Smooth muscle cell (in vitro differentiated cells): Measurements from ENCODE around the gene SNAP23. TPM values are rescaled to one million over a fixed set of nuclear protein-coding genes. Genes with fewer than 3 reads are reported as not detected.

ENCODE experiments used
- DNase-seq: peaks from one replicate; lab custom pipeline; 2025; ENCODE audit not compliant: unreplicated experiment; lab: John Stamatoyannopoulos, UW
- H2AFZ ChIP-seq: fragments of 200-600 bp; sonication (generic); 2 replicates; pipeline ENCODE4 v1.6.0; 2016; ENCODE audit warnings: antibody characterized with exemption, low read depth, mild to moderate bottlenecking
- H3F3A ChIP-seq: fragments of 200-600 bp; sonication (generic); 2 replicates; pipeline ENCODE4 v1.6.0; 2017; ENCODE audit warnings: antibody characterized with exemption, low read depth
- H3K27ac ChIP-seq: fragments of 200-600 bp; sonication (generic); 2 replicates; pipeline ENCODE4 v1.5.1; 2016; ENCODE audit warnings: low read depth, mild to moderate bottlenecking
- H3K27me3 ChIP-seq: fragments of 200-600 bp; sonication (generic); 2 replicates; pipeline ENCODE4 v1.6.1; 2016; ENCODE audit warnings: low read depth, mild to moderate bottlenecking
- H3K36me3 ChIP-seq: fragments of 200-600 bp; sonication (generic); 2 replicates; pipeline ENCODE4 v1.5.1; 2016; ENCODE audit warnings: low read depth
- H3K4me1 ChIP-seq: fragments of 200-600 bp; sonication (generic); 2 replicates; pipeline ENCODE4 v1.5.1; 2016; ENCODE audit warnings: low read depth
- H3K4me2 ChIP-seq: fragments of 200-600 bp; sonication (generic); 2 replicates; pipeline ENCODE4 v1.6.0; 2016; ENCODE audit warnings: mild to moderate bottlenecking
- H3K4me3 ChIP-seq: fragments of 200-600 bp; sonication (generic); 2 replicates; pipeline ENCODE4 v1.5.1; 2016; ENCODE audit warnings: mild to moderate bottlenecking
- H3K79me2 ChIP-seq: fragments of 200-600 bp; sonication (generic); 2 replicates; pipeline ENCODE4 v1.6.0; 2016; ENCODE audit warnings: low read depth, mild to moderate bottlenecking
- H3K9ac ChIP-seq: fragments of 200-600 bp; sonication (generic); 2 replicates; pipeline ENCODE4 v1.6.0; 2016; ENCODE audit warnings: low read depth
- H3K9me3 ChIP-seq: fragments of 200-600 bp; sonication (generic); replicated peaks from 2 replicates; pipeline ENCODE4 v1.5.1; 2016; ENCODE audit warnings: low read depth
- H4K20me1 ChIP-seq: fragments of 200-600 bp; sonication (generic); 2 replicates; pipeline ENCODE4 v1.6.0; 2016; ENCODE audit warnings: low read depth
- WGBS: methylation state at CpG from one replicate; pipeline ENCODE4 v1.1.7; 2016; ENCODE audit warnings: low lambda C conversion rate; 5-methylcytosine and 5-hydroxymethylcytosine counted together
- polyA plus RNA-seq: library from polyadenylated mRNA; unstranded; fragments of >200 nt; fragmentation: Nextera tagmentation; extraction: Ambion mirVana; gene quantifications from 2 replicates; pipeline ENCODE4 v1.2.1, GENCODE V29; 2016
- total RNA-seq: library from RNA; depleted of rRNA; stranded (reverse); fragments of >200 nt; gene quantifications from 2 replicates; pipeline ENCODE4 v1.2.3, GENCODE V29; 2014
- TF ChIP-seq, protein P1 (sequence below): fragments of 200-600 bp; sonication (generic); IDR thresholded peaks from 2 replicates; pipeline ENCODE4 v1.5.1; 2017; ENCODE audit warnings: borderline replicate concordance, mild to moderate bottlenecking, antibody characterized with exemption; ENCODE audit not compliant: insufficient read depth, poor library complexity, severe bottlenecking

SNAP23 gene
- total and polyA plus RNA-seq, 2 experiments from 2014 or later: 73.8 to 78.7 TPM

DNA sequence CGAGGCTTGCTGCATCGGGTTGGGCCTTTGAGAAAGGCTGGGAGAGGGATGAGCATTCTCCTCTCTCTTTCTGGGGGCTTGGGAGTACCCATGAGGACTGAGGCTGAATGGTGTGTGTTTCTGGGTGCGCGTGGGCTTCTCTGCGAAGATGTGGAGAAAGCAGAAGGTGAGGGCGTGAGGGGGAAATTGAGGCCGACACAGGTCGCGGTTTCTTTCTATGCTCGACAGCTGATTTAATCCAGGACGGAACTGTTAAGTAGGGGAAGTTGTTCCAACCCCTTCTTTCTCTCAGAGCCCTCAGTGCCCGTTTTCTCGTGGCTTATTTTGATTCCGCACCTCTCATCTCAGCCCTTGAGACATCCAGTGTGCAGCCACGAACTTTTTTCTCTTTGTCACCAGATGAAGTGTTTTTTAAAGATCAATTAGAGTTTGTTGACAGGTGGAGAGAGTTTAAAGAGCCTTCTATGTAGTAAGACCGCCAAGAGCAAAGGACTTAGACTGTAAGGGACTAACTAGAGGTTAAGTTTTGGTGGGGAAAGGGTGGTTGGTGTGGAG, 80.7 kb downstream of the SNAP23 start:
- no peaks in the 10 kb centered on the region for H3K27me3 ChIP-seq
- H3K27ac ChIP-seq: no peak overlapping the region
- peak overlapping the region; percentile 76 for H3K4me3 ChIP-seq
- no peaks in the 10 kb centered on the region for H4K20me1 ChIP-seq
- no peaks in the 10 kb centered on the region for H3K79me2 ChIP-seq
- peak overlapping the region; percentile 64 for H3K9ac ChIP-seq
- TF ChIP-seq, protein P1, sequence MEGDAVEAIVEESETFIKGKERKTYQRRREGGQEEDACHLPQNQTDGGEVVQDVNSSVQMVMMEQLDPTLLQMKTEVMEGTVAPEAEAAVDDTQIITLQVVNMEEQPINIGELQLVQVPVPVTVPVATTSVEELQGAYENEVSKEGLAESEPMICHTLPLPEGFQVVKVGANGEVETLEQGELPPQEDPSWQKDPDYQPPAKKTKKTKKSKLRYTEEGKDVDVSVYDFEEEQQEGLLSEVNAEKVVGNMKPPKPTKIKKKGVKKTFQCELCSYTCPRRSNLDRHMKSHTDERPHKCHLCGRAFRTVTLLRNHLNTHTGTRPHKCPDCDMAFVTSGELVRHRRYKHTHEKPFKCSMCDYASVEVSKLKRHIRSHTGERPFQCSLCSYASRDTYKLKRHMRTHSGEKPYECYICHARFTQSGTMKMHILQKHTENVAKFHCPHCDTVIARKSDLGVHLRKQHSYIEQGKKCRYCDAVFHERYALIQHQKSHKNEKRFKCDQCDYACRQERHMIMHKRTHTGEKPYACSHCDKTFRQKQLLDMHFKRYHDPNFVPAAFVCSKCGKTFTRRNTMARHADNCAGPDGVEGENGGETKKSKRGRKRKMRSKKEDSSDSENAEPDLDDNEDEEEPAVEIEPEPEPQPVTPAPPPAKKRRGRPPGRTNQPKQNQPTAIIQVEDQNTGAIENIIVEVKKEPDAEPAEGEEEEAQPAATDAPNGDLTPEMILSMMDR: no peak
- peak overlapping the region; percentile 96 for H3K4me2 ChIP-seq
- H3K9me3 ChIP-seq: no peaks in the 10 kb centered on the region
- peak overlapping the region; percentile 96 for H2AFZ ChIP-seq
- DNase-seq: no peak
- WGBS: 17% methylated on average over 16 of the region's 16 CpGs
- peaks cover 7% of the 10 kb centered on the region for H3F3A ChIP-seq
- H3K36me3 ChIP-seq: no peaks in the 10 kb centered on the region
- peaks cover 10% of the 10 kb centered on the region for H3K4me1 ChIP-seq

DNA sequence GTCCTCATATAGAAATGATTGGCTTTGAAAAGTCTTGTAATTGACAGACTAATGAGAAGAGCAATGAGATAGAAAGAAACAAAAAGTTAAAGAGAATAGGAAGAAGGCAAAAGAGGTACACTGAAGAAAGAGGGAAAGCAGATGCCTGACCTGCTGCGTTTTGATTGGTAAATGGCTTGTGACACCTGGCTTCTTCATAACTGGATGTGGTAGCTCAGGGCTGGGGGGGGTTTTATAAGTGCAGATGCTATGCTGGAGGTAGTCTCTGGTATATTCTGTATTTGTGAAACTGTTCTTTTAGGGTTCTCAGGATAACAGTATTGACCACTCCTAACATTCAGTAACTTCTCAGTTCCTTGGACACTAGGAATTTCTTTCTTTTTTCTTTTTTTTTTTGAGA, 81.3 kb downstream of the SNAP23 start:
- no peaks in the 10 kb centered on the region for H4K20me1 ChIP-seq
- H3K27ac ChIP-seq: no peak overlapping the region
- H3K27me3 ChIP-seq: no peaks in the 10 kb centered on the region
- H3K4me1 ChIP-seq: peaks cover 13% of the 10 kb centered on the region
- TF ChIP-seq, protein P1: no peak
- no peaks in the 10 kb centered on the region for H3K79me2 ChIP-seq
- WGBS: 93% methylated on average over 1 of the region's 1 CpG
- H3K9ac ChIP-seq: no peak overlapping the region
- H3F3A ChIP-seq: peaks cover 11% of the 10 kb centered on the region
- peak overlapping the region; percentile 76 for H3K4me3 ChIP-seq
- H3K36me3 ChIP-seq: no peaks in the 10 kb centered on the region
- H3K4me2 ChIP-seq: peak overlapping the region; percentile 96
- H2AFZ ChIP-seq: no peak overlapping the region
- no peak for DNase-seq
- H3K9me3 ChIP-seq: no peaks in the 10 kb centered on the region

DNA sequence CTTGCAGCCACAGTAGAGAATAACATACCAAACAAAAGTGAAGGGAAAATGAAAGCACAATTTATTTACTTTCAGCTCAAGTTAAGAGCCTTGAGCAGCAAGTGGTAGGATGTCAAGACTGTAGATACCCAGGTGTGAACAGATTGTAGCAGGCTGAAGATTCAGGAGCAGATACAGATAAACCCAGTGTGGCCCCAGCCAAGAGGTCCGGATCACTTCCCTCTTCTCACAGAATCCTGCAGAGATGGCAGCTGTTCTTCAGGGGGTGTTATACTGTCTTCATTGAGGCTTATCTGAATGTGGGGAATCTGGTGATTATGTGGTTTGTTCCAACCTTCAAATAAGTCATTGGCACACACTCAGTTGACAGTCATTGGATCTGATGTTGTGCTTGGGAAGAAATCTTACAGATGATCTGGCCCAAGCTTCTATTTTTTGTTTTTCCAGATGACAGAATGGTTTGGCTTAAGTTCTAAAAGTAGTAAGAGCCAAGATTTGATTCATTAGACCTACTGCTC, 82.1 kb downstream of the SNAP23 start:
- no peaks in the 10 kb centered on the region for H3K36me3 ChIP-seq
- 78% methylated on average over 1 of the region's 1 CpG for WGBS
- H4K20me1 ChIP-seq: no peaks in the 10 kb centered on the region
- no peaks in the 10 kb centered on the region for H3K79me2 ChIP-seq
- H3K4me1 ChIP-seq: peaks cover 18% of the 10 kb centered on the region
- no peak for DNase-seq
- H3K4me3 ChIP-seq: no peak overlapping the region
- no peaks in the 10 kb centered on the region for H3K9me3 ChIP-seq
- H3K27me3 ChIP-seq: no peaks in the 10 kb centered on the region
- H3F3A ChIP-seq: peaks cover 14% of the 10 kb centered on the region
- no peak overlapping the region for H3K9ac ChIP-seq
- H2AFZ ChIP-seq: no peak overlapping the region
- TF ChIP-seq, protein P1: no peak
- H3K4me2 ChIP-seq: no peak overlapping the region
- H3K27ac ChIP-seq: no peak overlapping the region

DNA sequence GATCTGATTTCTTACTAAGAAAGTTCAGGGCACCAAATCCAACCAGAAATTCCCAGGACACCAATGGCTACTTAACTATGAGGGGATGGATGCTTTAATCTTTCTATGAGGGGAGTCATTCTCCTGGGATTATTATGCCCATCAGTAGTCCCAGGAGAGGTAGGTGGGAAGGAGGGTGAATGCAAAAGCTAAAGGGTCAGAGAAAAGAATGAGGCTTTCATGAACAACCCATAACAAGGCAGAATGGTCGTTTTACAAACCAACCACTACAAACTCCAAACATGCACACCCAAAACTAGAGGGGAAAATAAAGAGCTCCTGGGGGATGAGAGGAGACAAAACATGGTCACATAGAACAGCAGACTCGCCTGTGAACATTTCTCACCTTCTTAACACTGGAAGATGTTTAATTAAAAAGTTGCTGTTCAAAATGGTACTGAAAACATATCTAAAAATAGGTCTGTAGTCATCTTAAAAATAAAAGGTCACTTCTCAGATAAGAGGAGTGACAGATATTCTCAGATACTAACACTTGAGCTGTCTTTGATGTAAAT, 83.6 kb downstream of the SNAP23 start:
- H3K4me3 ChIP-seq: no peak overlapping the region
- 93% methylated on average over 2 of the region's 2 CpGs for WGBS
- H3K79me2 ChIP-seq: no peaks in the 10 kb centered on the region
- no peak for DNase-seq
- H3K36me3 ChIP-seq: no peaks in the 10 kb centered on the region
- H3K4me2 ChIP-seq: no peak overlapping the region
- H3K4me1 ChIP-seq: peaks cover 32% of the 10 kb centered on the region
- TF ChIP-seq, protein P1: no peak
- H3K9me3 ChIP-seq: no peaks in the 10 kb centered on the region
- H3F3A ChIP-seq: peaks cover 14% of the 10 kb centered on the region
- no peak overlapping the region for H3K9ac ChIP-seq
- no peaks in the 10 kb centered on the region for H3K27me3 ChIP-seq
- H4K20me1 ChIP-seq: no peaks in the 10 kb centered on the region
- no peak overlapping the region for H3K27ac ChIP-seq
- no peak overlapping the region for H2AFZ ChIP-seq
